NCI-H446 (cell line): ENCODE measurements around the gene ETV6.

Source experiments
- DNase-seq, 2 experiments: peaks; one replicate each; lab custom pipeline; 2025; lab: John Stamatoyannopoulos, UW

The ETV6 gene

GRCh38 chr12:11922361-11922760 lies 272.9 kb downstream of the ETV6 start:
- DNase-seq = no peak

DNA sequence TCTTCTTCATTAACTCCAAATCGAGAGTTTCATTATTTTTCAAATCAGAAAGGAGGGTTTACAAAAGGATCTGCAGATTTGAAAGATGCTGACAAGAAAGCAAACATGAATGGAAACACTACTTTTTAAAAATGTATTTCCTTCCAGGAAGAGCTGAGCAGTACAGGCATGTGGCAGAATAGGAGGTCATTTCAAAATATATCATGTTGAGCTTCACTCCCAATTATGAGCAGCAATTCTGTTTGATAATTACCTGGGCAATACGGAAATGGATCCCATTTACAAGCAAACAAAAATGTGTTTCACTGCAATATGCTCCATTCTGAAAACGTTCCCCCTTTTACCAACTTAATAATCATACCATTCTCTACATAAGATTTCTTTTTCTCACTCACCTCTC lies 273.6 kb downstream of the ETV6 start:
- DNase-seq = no peak

DNA sequence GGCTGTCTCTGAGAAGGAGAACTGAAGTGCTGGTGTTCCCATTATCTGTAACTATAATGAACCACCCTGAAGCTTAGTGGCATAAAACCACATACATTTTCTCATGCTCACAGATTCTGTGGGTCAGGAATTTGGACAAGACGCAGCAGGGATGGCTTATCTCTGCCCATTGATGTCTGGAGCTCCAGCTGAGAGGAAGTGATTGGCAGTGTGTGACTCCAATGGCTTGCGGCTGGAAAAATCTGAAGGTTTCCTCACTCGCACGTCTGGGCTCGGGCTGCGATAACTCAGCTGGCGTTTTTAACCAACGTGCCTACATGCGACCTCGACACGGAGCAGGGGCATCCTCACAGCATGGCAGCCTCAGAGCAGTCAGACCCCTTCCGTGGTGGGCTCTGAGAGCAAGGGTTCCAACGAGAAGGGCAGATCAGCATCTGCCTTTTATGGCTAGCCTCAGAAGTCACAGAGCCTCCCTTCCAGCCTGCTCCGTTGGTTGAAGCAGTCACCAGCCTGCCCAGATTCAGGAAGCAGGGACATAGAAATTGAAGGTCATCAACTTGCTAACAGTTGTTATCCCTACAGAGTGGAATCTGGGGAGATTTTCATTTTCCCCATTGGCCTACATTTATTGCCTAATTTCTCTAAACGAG lies 277.9 kb downstream of the ETV6 start:
- no peak for DNase-seq

GRCh38 chr12:11929714-11930113 lies 280.2 kb downstream of the ETV6 start:
- no peak for DNase-seq

DNA sequence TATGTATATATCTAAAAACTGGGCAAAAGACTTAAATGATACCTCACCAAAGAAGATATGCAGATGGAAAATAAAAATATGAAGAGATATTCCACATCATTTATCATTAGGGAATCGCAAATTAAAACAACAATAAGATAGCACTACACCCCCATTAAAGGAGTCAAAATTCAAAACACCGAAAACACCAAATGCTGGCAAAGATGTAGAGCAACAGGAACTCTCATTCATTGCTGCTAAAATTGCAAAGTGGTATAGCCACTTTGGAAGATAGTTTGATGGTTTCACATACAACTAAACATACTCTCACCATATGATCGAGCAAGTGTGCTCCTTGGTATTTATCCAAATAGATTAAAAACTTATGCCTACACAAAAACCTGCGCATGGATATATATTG lies 289.7 kb downstream of the ETV6 start:
- no peak for DNase-seq

GRCh38 chr12:11941606-11942337 lies 292.3 kb downstream of the ETV6 start:
- peak in 1 of 2 experiments; percentile 70 for DNase-seq

GRCh38 chr12:11943919-11944700 lies 294.6 kb downstream of the ETV6 start:
- peak; percentile 7 to 44 for DNase-seq
